PC-3 (cell line): Measurements from ENCODE around the gene MT1M. TPM values are rescaled to one million over a fixed set of nuclear protein-coding genes. Genes with fewer than 3 reads are reported as not detected.
"Not testable (repeated sequence)": the region's sequence is repeated elsewhere in the genome, so short reads cannot be mapped to it uniquely, and the experiment has no call there.

Experiments used
- ATAC-seq: fragments of 200-7000 bp; cut with Tn5 transposase; 2 replicates; pipeline ENCODE4 v1.9.1; 2020; ENCODE audit warnings: mild to moderate bottlenecking, moderate library complexity
- BruUV-seq: library from RNA; stranded (reverse); fragments of 400-500 nt; replicated peaks from 2 replicates; lab custom pipeline; 2021; lab: Mats Ljungman, UMichigan
- CTCF ChIA-PET: fragments of 300-600 bp; sonication (Branson Sonifier 250); formaldehyde crosslinking; loops from one replicate; lab custom pipeline; 2022; ENCODE audit warnings: antibody characterized with exemption; lab: Charles Lee
- POLR2A ChIA-PET: fragments of 300-600 bp; sonication (Branson Sonifier 250); formaldehyde crosslinking; loops from one replicate; lab custom pipeline; 2022; ENCODE audit warnings: antibody characterized with exemption; ENCODE audit not compliant: unreplicated experiment; lab: Charles Lee
- DNase-seq: peaks from one replicate; pipeline ENCODE4 v3.0.0-alpha.2; 2015
- H2AFZ ChIP-seq: fragments of 300-600 bp; sonication (generic); 2 replicates; pipeline ENCODE4 v1.6.0; 2016; ENCODE audit warnings: antibody characterized with exemption, low read length
- H3F3A ChIP-seq: fragments of 300-600 bp; sonication (generic); one replicate; pipeline ENCODE4 v1.6.0; 2017; ENCODE audit warnings: antibody characterized with exemption, low read length, control low read depth, mild to moderate bottlenecking; ENCODE audit not compliant: unreplicated experiment
- H3K27ac ChIP-seq: fragments of 300-600 bp; sonication (generic); 2 replicates; pipeline ENCODE4 v1.5.1; 2016; ENCODE audit warnings: mild to moderate bottlenecking, low read length
- H3K27me3 ChIP-seq: fragments of 300-600 bp; sonication (generic); 2 replicates; pipeline ENCODE4 v1.6.1; 2016; ENCODE audit warnings: low read length, mixed read lengths
- H3K36me3 ChIP-seq: fragments of 300-600 bp; sonication (generic); 2 replicates; pipeline ENCODE4 v1.6.1; 2016; ENCODE audit warnings: low read depth, mixed run types, low read length, mixed read lengths
- H3K4me1 ChIP-seq: fragments of 300-600 bp; sonication (generic); 2 replicates; pipeline ENCODE4 v1.5.1; 2016; ENCODE audit warnings: low read length; ENCODE audit not compliant: insufficient read depth
- H3K4me2 ChIP-seq: fragments of 300-600 bp; sonication (generic); 2 replicates; pipeline ENCODE4 v1.6.0; 2016; ENCODE audit warnings: low read length
- H3K4me3 ChIP-seq: fragments of 300-600 bp; sonication (generic); 2 replicates; pipeline ENCODE4 v1.5.1; 2016; ENCODE audit warnings: mild to moderate bottlenecking, low read length, mixed read lengths
- H3K79me2 ChIP-seq: fragments of 300-600 bp; sonication (generic); 2 replicates; pipeline ENCODE4 v1.6.1; 2017; ENCODE audit warnings: low read length, mixed read lengths
- H3K9ac ChIP-seq: fragments of 300-600 bp; sonication (generic); 2 replicates; pipeline ENCODE4 v1.6.0; 2016; ENCODE audit warnings: mild to moderate bottlenecking, low read length
- H3K9me2 ChIP-seq: fragments of 300-600 bp; sonication (generic); replicated peaks from 2 replicates; pipeline ENCODE4 v1.6.1; 2016; ENCODE audit warnings: mixed run types, low read length, mixed read lengths
- H3K9me3 ChIP-seq: fragments of 300-600 bp; sonication (generic); 2 replicates; pipeline ENCODE4 v1.6.1; 2016; ENCODE audit warnings: low read length, mixed read lengths
- H4K20me1 ChIP-seq: fragments of 300-600 bp; sonication (generic); 2 replicates; pipeline ENCODE4 v1.6.1; 2016; ENCODE audit warnings: low read length, mixed read lengths
- EZH2 ChIP-seq: fragments of 300-600 bp; sonication (generic); IDR thresholded peaks from one replicate; pipeline ENCODE4 v1.6.1; 2017; ENCODE audit warnings: antibody characterized with exemption, mild to moderate bottlenecking, low read length; ENCODE audit not compliant: unreplicated experiment
- EZH2phosphoT487 ChIP-seq: fragments of 300-600 bp; sonication (generic); IDR thresholded peaks from 2 replicates; pipeline ENCODE4 v1.6.1; 2018; ENCODE audit warnings: mild to moderate bottlenecking, antibody characterized with exemption, low read length, borderline replicate concordance
- intact Hi-C: fragments of 100-400 bp; cut with micrococcal nuclease; formaldehyde crosslinking; loops from 2 replicates; pipeline ENCODE4 v1.9.0; 2023
- total RNA-seq: library from RNA; depleted of rRNA; stranded (reverse); fragments of >200 nt; gene quantifications from 2 replicates; pipeline ENCODE4 v1.2.3, GENCODE V29; 2014
- TF ChIP-seq, protein P1 (sequence below): fragments of 300-600 bp; sonication (generic); conservative IDR thresholded peaks from 2 replicates; pipeline ENCODE4 v1.5.1; 2017; ENCODE audit warnings: antibody characterized with exemption, low read depth, mild to moderate bottlenecking, low read length

Gene MT1M
- total RNA-seq, 1 experiment from 2014 or later = 1.5 TPM

DNA sequence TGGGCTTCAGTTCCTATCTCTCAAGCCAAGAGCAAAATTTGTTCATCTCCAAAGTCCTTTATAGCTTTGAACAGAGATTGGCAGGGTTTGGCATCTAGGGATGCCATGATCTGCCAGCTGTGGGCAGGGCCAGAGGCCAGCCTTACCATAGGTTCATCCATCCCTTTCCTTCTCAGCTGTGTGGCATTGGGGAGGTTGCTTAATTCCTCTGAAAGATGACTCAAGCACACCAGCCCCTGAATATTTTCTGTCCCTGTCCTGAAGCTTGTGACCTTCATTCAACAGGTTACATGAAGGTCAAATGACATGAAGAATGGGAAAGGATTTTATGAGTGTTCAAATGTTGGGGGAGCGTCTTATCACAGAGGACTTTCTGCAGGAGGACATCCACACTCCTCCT, 32.0 kb downstream of the MT1M start:
- H3K4me3 ChIP-seq = no peak overlapping the region
- no peaks in the 10 kb centered on the region for H3K36me3 ChIP-seq
- POLR2A ChIA-PET = no interaction called here
- H3K9ac ChIP-seq = no peak overlapping the region
- no peaks in the 10 kb centered on the region for H3K9me3 ChIP-seq
- H3K27me3 ChIP-seq = no peaks in the 10 kb centered on the region
- H4K20me1 ChIP-seq = no peaks in the 10 kb centered on the region
- no peak overlapping the region for H3K27ac ChIP-seq
- H3F3A ChIP-seq = no peaks in the 10 kb centered on the region
- no peak for TF ChIP-seq EZH2phosphoT487
- TF ChIP-seq, protein P1, sequence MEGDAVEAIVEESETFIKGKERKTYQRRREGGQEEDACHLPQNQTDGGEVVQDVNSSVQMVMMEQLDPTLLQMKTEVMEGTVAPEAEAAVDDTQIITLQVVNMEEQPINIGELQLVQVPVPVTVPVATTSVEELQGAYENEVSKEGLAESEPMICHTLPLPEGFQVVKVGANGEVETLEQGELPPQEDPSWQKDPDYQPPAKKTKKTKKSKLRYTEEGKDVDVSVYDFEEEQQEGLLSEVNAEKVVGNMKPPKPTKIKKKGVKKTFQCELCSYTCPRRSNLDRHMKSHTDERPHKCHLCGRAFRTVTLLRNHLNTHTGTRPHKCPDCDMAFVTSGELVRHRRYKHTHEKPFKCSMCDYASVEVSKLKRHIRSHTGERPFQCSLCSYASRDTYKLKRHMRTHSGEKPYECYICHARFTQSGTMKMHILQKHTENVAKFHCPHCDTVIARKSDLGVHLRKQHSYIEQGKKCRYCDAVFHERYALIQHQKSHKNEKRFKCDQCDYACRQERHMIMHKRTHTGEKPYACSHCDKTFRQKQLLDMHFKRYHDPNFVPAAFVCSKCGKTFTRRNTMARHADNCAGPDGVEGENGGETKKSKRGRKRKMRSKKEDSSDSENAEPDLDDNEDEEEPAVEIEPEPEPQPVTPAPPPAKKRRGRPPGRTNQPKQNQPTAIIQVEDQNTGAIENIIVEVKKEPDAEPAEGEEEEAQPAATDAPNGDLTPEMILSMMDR = no peak
- TF ChIP-seq EZH2 = no peak
- DNase-seq = no peak
- intact Hi-C loops = no loop called here
- BruUV-seq = no TSS peak
- no peak overlapping the region for H3K4me2 ChIP-seq
- no peaks in the 10 kb centered on the region for H3K9me2 ChIP-seq
- no peak overlapping the region for H2AFZ ChIP-seq
- no peaks in the 10 kb centered on the region for H3K4me1 ChIP-seq
- CTCF ChIA-PET = no interaction called here
- H3K79me2 ChIP-seq = no peaks in the 10 kb centered on the region
- ATAC-seq = no peak

DNA sequence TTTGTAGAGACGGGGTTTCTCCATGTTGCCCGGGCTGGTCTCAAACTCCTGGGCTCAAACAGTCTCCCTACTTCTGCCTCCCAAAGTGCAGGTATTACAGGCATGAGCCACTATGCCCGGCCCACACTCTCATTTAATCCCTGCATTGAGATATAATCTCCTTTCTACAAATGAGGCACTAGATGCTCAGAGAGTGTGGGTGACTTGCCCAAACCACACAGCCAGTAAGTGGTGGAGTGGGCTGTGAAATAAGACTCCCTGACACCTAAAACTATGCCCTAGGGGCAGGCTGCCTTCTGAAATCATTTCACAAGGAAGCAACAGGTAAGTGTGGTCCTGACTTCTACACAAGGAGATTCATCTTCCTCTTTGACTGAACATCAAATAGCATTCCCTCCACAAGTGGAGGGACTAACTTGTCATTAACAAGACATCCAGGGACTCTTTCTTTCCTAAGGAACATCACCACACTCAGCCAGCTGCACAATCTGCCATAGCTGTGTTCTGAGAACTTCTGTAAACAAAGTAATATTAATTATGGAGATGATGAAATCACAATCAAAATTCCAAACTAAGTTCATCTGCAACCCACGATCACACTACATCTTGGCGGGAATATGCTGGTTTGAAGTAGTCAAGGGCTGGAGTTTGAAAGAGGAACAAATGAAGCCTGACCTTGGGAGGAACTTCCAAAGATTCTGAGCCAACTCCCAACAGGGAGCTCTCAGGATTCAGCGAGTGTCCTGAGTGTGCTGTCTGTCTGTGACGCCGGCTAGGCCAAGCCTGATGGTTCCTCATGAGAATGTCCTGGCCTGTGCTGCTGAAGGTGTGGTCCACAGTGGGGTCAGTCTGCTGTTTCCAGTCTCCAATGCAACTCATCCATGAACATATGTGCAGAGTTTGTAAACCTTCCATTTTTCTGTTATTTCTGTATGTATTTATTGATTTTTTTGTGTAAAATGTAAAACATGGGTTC, 33.1 kb downstream of the MT1M start:
- H3K27ac ChIP-seq, H3K36me3 ChIP-seq, CTCF ChIA-PET, H3K4me1 ChIP-seq, H3K4me2 ChIP-seq, H3K79me2 ChIP-seq, ATAC-seq, H3K4me3 ChIP-seq, H3F3A ChIP-seq, POLR2A ChIA-PET, H2AFZ ChIP-seq, H3K9me2 ChIP-seq, H4K20me1 ChIP-seq, intact Hi-C loops, DNase-seq, H3K9ac ChIP-seq, BruUV-seq, H3K9me3 ChIP-seq, H3K27me3 ChIP-seq: not testable (repeated sequence)

DNA sequence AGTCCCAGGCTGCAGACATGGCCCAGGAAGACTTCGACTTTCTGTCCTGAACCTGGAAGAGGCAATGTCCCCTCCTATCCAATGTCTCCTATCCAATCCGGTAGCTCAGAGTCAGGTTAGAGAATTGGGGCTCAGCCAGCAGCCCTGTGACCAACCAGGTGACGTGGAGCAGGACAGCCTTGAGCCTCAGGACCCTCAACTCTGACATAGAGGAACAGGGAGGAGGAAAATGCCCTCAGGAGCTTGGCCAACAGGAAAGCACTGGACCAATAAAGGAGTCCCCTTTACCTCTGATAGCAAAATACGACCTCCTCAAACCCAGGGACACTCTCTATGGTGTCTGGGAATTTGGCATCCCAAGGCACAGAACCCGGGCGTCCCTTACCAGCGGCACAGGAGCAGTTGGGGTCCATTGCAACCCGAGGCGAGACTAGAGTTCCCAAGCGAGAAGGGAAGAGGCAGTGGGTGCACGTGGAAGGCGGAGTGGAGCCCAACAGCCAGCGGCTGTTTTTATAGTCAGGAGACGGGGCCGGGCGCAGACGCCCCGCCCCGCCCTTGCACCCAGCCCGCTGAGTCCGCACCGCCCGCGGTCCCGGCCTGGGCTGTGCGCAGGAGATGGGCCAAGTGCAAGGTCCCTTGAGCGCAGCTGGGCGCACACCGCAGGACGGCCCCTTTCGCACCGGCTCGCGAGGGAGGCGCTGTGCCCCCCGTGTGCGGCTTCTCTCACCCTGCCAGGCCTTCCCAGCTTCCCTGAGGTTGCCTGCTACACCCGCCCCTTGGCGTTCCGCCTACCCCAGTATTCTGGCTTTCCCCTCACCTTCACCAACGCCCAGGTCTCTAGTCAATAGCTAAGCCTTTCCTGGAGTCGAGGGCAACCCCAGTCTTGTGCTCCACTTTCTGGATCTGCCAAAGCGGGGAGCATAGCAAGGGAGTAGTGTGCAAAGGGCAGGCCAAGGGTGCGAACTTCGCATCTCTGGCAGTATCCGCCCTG, 35.4 kb downstream of the MT1M start, which contains the start of gene MT1G:
MT1G (minus strand) TSS at position 485 of the 991 bp plus-strand sequence; CDS start at position 413, 72 bp downstream.
- H3K36me3 ChIP-seq = no peaks in the 10 kb centered on the region
- no peak within 1 kb of the TSS for H3K27ac ChIP-seq
- H3K9me3 ChIP-seq = no peaks in the 10 kb centered on the region
- no peaks in the 10 kb centered on the region for H4K20me1 ChIP-seq
- TF ChIP-seq, protein P1 = no peak
- TF ChIP-seq EZH2 (no peak), EZH2phosphoT487 (no peak)
- ChIA-PET POLR2A (no interaction called here), CTCF (no interaction called here)
- H3K4me2 ChIP-seq = no peak within 1 kb of the TSS
- DNase-seq (no peak), ATAC-seq (no peak)
- H2AFZ ChIP-seq = no peak within 1 kb of the TSS
- H3F3A ChIP-seq = no peaks in the 10 kb centered on the region
- no peak within 1 kb of the TSS for H3K9ac ChIP-seq
- no peaks in the 10 kb centered on the region for H3K79me2 ChIP-seq
- no peaks in the 10 kb centered on the region for H3K27me3 ChIP-seq
- H3K9me2 ChIP-seq = no peaks in the 10 kb centered on the region
- no peak within 1 kb of the TSS for H3K4me3 ChIP-seq
- intact Hi-C loops = no loop called here
- BruUV-seq = no TSS peak
- H3K4me1 ChIP-seq = peaks cover 13% of the 10 kb centered on the region
